HFFc6 (cell line): ENCODE measurements around the gene GRPEL2. TPM values are rescaled to one million over a fixed set of nuclear protein-coding genes. Genes with fewer than 3 reads are reported as not detected.
A peak's percentile ranks its signal among the peaks of the same experiment; 100 is the strongest.

ENCODE experiments used
- DNase-seq: peaks from one replicate; pipeline ENCODE4 v3.0.0-alpha.2; 2018
- H3K27ac Mint-ChIP-seq: 2 replicates; pipeline ENCODE4 v1.8.0; 2020; ENCODE audit warnings: mild to moderate bottlenecking, mixed read lengths
- H3K27me3 Mint-ChIP-seq: 2 replicates; pipeline ENCODE4 v1.8.0; 2021; ENCODE audit warnings: mild to moderate bottlenecking, moderate library complexity, mixed read lengths; ENCODE audit not compliant: insufficient read depth
- H3K36me3 Mint-ChIP-seq: 2 replicates; pipeline ENCODE4 v1.8.0; 2021; ENCODE audit warnings: low read depth, mixed read lengths
- H3K4me1 Mint-ChIP-seq: 2 replicates; pipeline ENCODE4 v1.8.0; 2020; ENCODE audit warnings: low read depth, mixed read lengths
- H3K4me3 Mint-ChIP-seq: 2 replicates; pipeline ENCODE4 v1.8.0; 2020; ENCODE audit warnings: mild to moderate bottlenecking, moderate library complexity, mixed read lengths
- H3K9me3 Mint-ChIP-seq: 2 replicates; pipeline ENCODE4 v1.8.0; 2020; ENCODE audit warnings: mild to moderate bottlenecking, mixed read lengths
- total RNA-seq, 6 experiments: library from RNA; stranded (reverse); fragmentation: NEBNext Ultra II Directional; extraction: Animal tissue kit (Norgen Biotek cat#: 25700); gene quantifications; 2 replicates in 1 of 6; 3 replicates in 5 of 6; pipeline ENCODE4 v1.2.3, GENCODE V29; 2021
- TF ChIP-seq, protein P1 (sequence below): fragments of 200-600 bp; sonication (generic); IDR thresholded peaks from 2 replicates; pipeline ENCODE4 v1.5.0; 2021; ENCODE audit warnings: antibody characterized with exemption, mild to moderate bottlenecking

GRPEL2 gene
- total RNA-seq, 6 experiments from 2014 or later = 15.6 to 18.9 (median 17.5) TPM

DNA sequence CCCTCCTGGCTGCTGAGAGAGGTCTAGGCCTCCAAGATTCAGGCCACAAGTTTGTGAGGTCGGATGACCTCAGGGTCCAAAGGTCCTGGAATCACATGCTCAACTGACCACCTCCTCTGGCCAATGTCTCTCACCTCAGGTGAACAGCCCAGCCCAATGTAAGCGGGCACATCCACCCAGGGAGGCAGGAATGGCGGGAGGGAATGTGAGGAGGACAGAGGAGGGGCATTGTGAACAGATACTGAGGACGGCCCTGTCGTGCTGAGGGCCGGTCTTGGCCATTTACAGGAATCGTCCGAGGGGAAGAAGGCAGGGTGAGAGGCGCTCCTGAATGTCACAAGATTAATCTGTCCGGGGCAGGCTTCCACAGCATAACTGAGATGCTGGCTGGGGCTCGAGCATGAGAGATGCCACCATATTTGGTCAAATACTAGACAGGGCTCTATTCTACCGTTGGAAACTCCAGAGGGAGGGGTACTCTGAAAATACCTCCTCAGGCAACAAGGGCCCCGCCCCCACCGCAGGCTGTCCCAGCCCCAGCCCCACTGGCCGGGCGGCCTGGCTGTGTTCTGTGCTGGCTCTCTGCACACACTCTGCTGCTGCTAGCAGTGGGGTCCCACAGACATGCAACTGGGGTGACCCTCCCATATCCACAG, 35.3 kb downstream of the GRPEL2 start:
- DNase-seq = no peak
- Mint-ChIP-seq H3K4me3 (no peak overlapping the region), H3K27me3 (peaks cover 3% of the 10 kb centered on the region), H3K36me3 (no peaks in the 10 kb centered on the region), H3K4me1 (peaks cover 17% of the 10 kb centered on the region), H3K27ac (no peak overlapping the region), H3K9me3 (no peaks in the 10 kb centered on the region)
- TF ChIP-seq, protein P1, sequence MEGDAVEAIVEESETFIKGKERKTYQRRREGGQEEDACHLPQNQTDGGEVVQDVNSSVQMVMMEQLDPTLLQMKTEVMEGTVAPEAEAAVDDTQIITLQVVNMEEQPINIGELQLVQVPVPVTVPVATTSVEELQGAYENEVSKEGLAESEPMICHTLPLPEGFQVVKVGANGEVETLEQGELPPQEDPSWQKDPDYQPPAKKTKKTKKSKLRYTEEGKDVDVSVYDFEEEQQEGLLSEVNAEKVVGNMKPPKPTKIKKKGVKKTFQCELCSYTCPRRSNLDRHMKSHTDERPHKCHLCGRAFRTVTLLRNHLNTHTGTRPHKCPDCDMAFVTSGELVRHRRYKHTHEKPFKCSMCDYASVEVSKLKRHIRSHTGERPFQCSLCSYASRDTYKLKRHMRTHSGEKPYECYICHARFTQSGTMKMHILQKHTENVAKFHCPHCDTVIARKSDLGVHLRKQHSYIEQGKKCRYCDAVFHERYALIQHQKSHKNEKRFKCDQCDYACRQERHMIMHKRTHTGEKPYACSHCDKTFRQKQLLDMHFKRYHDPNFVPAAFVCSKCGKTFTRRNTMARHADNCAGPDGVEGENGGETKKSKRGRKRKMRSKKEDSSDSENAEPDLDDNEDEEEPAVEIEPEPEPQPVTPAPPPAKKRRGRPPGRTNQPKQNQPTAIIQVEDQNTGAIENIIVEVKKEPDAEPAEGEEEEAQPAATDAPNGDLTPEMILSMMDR = no peak

DNA sequence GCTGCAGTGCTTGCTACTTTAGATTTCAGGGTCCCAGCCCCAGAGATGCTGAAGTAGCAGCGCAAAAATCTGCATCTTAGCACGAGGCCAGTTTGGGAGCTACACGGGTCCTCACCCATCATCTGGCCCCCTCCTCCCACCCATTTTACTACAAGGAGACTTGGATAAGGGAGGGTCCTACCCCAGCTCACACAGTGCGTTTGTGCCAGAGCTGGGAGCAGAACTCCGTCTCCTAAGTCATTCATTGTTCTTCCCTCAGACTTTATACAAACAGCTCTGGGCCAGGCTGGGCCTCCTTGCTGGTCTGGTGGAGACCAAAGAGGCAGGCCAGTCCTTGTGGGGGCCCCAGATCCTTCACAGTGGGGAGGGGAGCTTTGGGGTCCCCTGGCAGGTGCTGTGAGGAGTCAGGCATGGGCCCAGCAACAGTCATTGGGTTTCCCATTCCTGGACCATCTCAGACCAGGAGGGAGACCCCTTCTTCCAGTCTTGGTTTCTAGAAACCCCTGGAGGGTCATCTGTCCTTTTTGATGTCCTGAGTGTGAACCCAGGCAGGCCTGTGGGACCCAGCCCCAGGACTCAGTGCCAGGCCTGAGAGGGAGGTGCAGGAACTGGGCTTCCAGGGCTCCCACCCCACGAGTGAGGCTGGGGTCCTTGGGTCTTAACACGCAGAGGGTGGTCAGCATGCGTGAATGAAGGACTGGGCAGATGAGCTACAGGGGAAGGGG, 36.1 kb downstream of the GRPEL2 start:
- no peak overlapping the region for H3K27ac Mint-ChIP-seq
- no peak for DNase-seq
- H3K27me3 Mint-ChIP-seq = peaks cover 3% of the 10 kb centered on the region
- H3K36me3 Mint-ChIP-seq = no peaks in the 10 kb centered on the region
- TF ChIP-seq, protein P1 = no peak
- H3K4me1 Mint-ChIP-seq = peaks cover 17% of the 10 kb centered on the region
- H3K9me3 Mint-ChIP-seq = no peaks in the 10 kb centered on the region
- no peak overlapping the region for H3K4me3 Mint-ChIP-seq

DNA sequence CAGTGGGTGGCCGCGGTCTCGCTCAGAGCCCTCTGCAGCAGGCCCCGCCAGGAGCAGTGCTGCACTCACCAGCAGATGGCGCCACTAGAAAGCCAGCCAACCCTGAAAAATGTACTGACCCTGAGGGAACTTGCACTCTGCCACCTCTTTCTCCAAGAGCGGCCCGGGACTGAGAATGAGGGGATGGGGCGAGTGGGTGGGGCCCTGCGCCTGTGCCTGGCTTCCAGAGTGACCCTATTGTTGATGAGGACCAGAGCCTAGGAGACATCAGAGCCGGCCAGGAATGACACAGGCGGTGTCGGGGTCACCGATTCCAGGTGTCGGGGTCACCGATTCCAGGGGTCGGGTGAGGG, 36.7 kb downstream of the GRPEL2 start:
- Mint-ChIP-seq H3K27me3 (peaks cover 3% of the 10 kb centered on the region), H3K4me1 (peaks cover 23% of the 10 kb centered on the region), H3K4me3 (no peak overlapping the region), H3K27ac (no peak overlapping the region), H3K36me3 (no peaks in the 10 kb centered on the region), H3K9me3 (no peaks in the 10 kb centered on the region)
- TF ChIP-seq, protein P1 = peak; percentile 98
- peak; percentile 61 for DNase-seq

DNA sequence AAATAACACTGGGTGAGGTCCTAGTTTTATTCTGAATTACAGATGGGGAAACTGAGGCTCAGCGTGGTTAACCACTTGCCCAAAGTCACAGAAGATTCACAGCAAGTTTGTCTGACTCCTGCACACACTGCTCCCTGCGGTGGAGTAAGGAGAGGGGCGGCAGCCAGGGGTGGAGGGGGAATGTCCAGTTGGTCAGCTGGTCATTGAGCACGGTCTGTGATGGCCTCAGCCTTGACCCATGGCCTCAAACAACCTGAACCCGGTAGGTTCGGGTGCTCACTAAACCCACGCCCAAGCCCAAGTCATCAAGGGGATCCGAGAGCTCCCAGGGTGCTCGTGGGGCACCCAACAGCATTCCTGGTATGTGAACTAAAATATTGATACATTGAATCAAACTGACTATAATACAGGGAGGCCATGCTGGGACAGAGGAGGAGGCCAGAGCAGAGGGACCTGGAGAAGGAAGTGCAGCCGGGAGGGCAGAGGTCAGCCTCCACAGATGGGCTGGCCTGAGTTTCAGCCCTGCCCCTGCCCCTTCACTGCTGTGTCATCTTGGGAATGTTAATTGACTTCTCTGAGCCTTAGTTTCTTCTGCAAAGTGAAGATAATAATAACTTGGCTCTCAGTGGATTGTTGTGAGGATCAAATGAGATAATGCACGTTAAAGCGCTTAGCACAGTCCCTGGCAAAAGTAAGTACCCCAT, 37.4 kb downstream of the GRPEL2 start:
- no peak for DNase-seq
- Mint-ChIP-seq H3K4me1 (peaks cover 30% of the 10 kb centered on the region), H3K4me3 (no peak overlapping the region), H3K36me3 (no peaks in the 10 kb centered on the region), H3K9me3 (no peaks in the 10 kb centered on the region), H3K27ac (no peak overlapping the region), H3K27me3 (peaks cover 5% of the 10 kb centered on the region)
- TF ChIP-seq, protein P1 = no peak

DNA sequence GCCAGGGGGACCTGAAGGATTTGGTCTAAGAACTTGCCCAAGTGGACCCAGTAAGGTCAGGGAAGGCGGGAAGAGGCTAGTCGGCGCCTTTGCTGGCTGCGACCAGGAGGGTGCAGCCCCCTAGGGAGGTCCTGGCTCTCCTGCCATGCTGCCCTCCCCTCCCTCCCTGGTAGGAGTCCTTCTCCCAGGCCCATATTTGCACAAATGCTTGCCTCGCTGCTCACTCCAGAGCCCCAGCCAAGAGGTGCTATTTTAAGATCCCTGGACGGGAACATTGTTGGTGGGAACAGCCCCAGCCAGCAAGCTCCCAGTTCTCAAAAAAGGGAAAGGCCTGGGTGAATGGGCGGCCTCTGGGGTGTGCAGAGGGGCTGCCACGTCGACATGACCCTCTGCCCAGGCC, 38.1 kb downstream of the GRPEL2 start:
- H3K9me3 Mint-ChIP-seq = no peaks in the 10 kb centered on the region

More for the DNA sequence above, 38.1 kb downstream of the GRPEL2 start:
- H3K4me3 Mint-ChIP-seq = no peak overlapping the region
- H3K27me3 Mint-ChIP-seq = peaks cover 5% of the 10 kb centered on the region
- DNase-seq = no peak
- H3K4me1 Mint-ChIP-seq = peaks cover 37% of the 10 kb centered on the region
- H3K36me3 Mint-ChIP-seq = no peaks in the 10 kb centered on the region
- H3K27ac Mint-ChIP-seq = no peak overlapping the region
- TF ChIP-seq, protein P1 = no peak
